Adrenal gland (tissue), 5 donors: ENCODE measurements around the gene ZCCHC8.

Experiments
- CTCF ChIP-seq, 6 experiments: fragments of 450-650 bp in 4 of 6; fragments of 200-600 bp in 2 of 6; sonication (generic) in 1 of 6; IDR thresholded peaks; 1 replicate in 5 of 6; 2 replicates in 1 of 6; pipeline versions ENCODE4 v1.5.1 to v1.8.0; 2016 to 2021; ENCODE audit warnings: antibody characterized with exemption in 6 of 6, mild to moderate bottlenecking in 2 of 6, moderate library complexity in 1 of 6
- POLR2A ChIP-seq, 2 donors: fragments of 450-650 bp; IDR thresholded peaks; one replicate each; pipeline ENCODE4 v1.6.1; 2017; ENCODE audit warnings: antibody characterized with exemption in 2 of 2, mild to moderate bottlenecking in 2 of 2, moderate library complexity in 1 of 2
- donor health status: DM: no; HTN: no; CAD: no.

GRCh38 chr12:122544537-122544936, 43.8 kb upstream of the ZCCHC8 start:
- TF ChIP-seq CTCF (IDR thresholded peaks at IDR 0.05): no peak
- no peak for TF ChIP-seq POLR2A (IDR thresholded peaks at IDR 0.05)
